Upper lobe of left lung (tissue), 4 donors: ENCODE measurements around the gene KLHDC2.

Experiments used
- EP300 ChIP-seq, 4 donors: sonication (generic); formaldehyde crosslinking; IDR thresholded peaks; one replicate each; pipeline ENCODE4 v1.5.1; 2017; ENCODE audit warnings: antibody characterized with exemption in 4 of 4, control low read depth in 2 of 4
- TF ChIP-seq, protein P1 (sequence below), 6 experiments: fragments of 450-650 bp in 4 of 6; fragments of 200-600 bp in 2 of 6; sonication (generic) in 2 of 6; IDR thresholded peaks; one replicate each; pipeline ENCODE4 v1.5.1; 2016 to 2019; ENCODE audit warnings: antibody characterized with exemption in 6 of 6

DNA sequence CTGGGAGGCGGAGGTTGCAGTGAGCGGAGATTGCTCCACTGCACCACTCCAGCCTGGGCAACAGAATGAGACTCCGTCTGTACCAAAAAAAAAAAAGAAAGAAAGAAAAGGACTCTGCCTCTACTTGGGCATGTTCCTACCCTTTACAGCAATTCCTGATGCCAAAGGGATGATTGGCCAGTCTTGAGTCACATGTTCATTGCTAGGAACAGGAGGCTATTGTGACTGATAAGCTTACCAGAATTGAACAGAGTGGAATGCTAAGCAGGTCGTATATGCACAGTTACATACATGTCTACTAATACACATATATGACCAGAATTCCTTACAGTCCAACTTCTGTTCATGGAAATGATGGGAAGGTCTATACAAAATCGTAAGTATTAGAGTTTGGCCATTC, 40.8 kb upstream of the KLHDC2 start:
- TF ChIP-seq, protein P1, sequence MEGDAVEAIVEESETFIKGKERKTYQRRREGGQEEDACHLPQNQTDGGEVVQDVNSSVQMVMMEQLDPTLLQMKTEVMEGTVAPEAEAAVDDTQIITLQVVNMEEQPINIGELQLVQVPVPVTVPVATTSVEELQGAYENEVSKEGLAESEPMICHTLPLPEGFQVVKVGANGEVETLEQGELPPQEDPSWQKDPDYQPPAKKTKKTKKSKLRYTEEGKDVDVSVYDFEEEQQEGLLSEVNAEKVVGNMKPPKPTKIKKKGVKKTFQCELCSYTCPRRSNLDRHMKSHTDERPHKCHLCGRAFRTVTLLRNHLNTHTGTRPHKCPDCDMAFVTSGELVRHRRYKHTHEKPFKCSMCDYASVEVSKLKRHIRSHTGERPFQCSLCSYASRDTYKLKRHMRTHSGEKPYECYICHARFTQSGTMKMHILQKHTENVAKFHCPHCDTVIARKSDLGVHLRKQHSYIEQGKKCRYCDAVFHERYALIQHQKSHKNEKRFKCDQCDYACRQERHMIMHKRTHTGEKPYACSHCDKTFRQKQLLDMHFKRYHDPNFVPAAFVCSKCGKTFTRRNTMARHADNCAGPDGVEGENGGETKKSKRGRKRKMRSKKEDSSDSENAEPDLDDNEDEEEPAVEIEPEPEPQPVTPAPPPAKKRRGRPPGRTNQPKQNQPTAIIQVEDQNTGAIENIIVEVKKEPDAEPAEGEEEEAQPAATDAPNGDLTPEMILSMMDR (IDR thresholded peaks at IDR 0.05), result no peak
- no peak for TF ChIP-seq EP300 (IDR thresholded peaks at IDR 0.05)
